Measurements from ENCODE around the gene NUDT21. TPM values are rescaled to one million over a fixed set of nuclear protein-coding genes. Genes with fewer than 3 reads are reported as not detected.

Gene NUDT21
- total RNA-seq, 2 donors from 2014 or later, result 92.4 to 135 TPM

- peaks cover 4% of the 10 kb centered on the region for H3K36me3 ChIP-seq
- DNase-seq, result no peak
- no peak overlapping the region for H3K9ac ChIP-seq (ENCODE audit: low read depth in 2 of 2, low read length in 2 of 2)
- H3K27me3 ChIP-seq, result no peaks in the 10 kb centered on the region
- intact Hi-C loops (cut with DNase I), result no loop called here
- H3K27ac ChIP-seq, result no peak overlapping the region
- no peaks in the 10 kb centered on the region for H3K4me1 ChIP-seq
- H3K9me3 ChIP-seq, result no peaks in the 10 kb centered on the region
- H3K4me3 ChIP-seq, result no peak overlapping the region
- no peak for TF ChIP-seq CTCF (IDR thresholded peaks at IDR 0.05)
Measured at GRCh38 chr16:56483394-56483793, 32.3 kb upstream of the NUDT21 start.

GRCh38 chr16:56482683-56483236, 31.6 kb upstream of the NUDT21 start:
- Histone ChIP-seq H3K4me3 (no peak overlapping the region), H3K27ac (no peak overlapping the region), H3K36me3 (peaks cover 4% of the 10 kb centered on the region), H3K9me3 (no peaks in the 10 kb centered on the region), H3K4me1 (no peaks in the 10 kb centered on the region), H3K9ac (ENCODE audit: low read depth in 2 of 2, low read length in 2 of 2) (no peak overlapping the region), H3K27me3 (no peaks in the 10 kb centered on the region)
- no peak for TF ChIP-seq CTCF (IDR thresholded peaks at IDR 0.05)
- no peak for DNase-seq
- intact Hi-C loops (cut with DNase I), result no loop called here

GRCh38 chr16:56481468-56482122, 30.5 kb upstream of the NUDT21 start:
- no peak for TF ChIP-seq CTCF (IDR thresholded peaks at IDR 0.05)
- no peak overlapping the region for H3K9ac ChIP-seq (ENCODE audit: low read depth in 2 of 2, low read length in 2 of 2)
- intact Hi-C loops (cut with DNase I), result no loop called here
- H3K36me3 ChIP-seq, result peaks cover 4% of the 10 kb centered on the region
- no peak overlapping the region for H3K27ac ChIP-seq
- no peak for DNase-seq
- H3K4me1 ChIP-seq, result no peaks in the 10 kb centered on the region
- H3K9me3 ChIP-seq, result no peaks in the 10 kb centered on the region
- no peak overlapping the region for H3K4me3 ChIP-seq
- H3K27me3 ChIP-seq, result no peaks in the 10 kb centered on the region

- Histone ChIP-seq H3K9me3 (no peaks in the 10 kb centered on the region), H3K9ac (ENCODE audit: low read depth in 2 of 2, low read length in 2 of 2) (no peak overlapping the region), H3K27me3 (no peaks in the 10 kb centered on the region), H3K4me1 (no peaks in the 10 kb centered on the region), H3K4me3 (no peak overlapping the region), H3K36me3 (peaks cover 4% of the 10 kb centered on the region), H3K27ac (no peak overlapping the region)
- no peak for DNase-seq
- no peak for TF ChIP-seq CTCF (IDR thresholded peaks at IDR 0.05)
- intact Hi-C loops (cut with DNase I), result no loop called here
Measured at GRCh38 chr16:56480776-56481467, 29.8 kb upstream of the NUDT21 start.

- no peak overlapping the region for H3K4me3 ChIP-seq
- H3K9me3 ChIP-seq, result no peaks in the 10 kb centered on the region
- DNase-seq, result no peak
- peaks cover 4% of the 10 kb centered on the region for H3K36me3 ChIP-seq
- intact Hi-C loops (cut with DNase I), result no loop called here
- H3K27me3 ChIP-seq, result no peaks in the 10 kb centered on the region
- H3K27ac ChIP-seq, result no peak overlapping the region
- no peak for TF ChIP-seq CTCF (IDR thresholded peaks at IDR 0.05)
- H3K4me1 ChIP-seq, result no peaks in the 10 kb centered on the region
- no peak overlapping the region for H3K9ac ChIP-seq (ENCODE audit: low read depth in 2 of 2, low read length in 2 of 2)
Measured at GRCh38 chr16:56479469-56479868, 28.3 kb upstream of the NUDT21 start.

Measured in colonic mucosa (tissue), 4 donors.